GM18526 (cell line): ENCODE data around the gene RFC2.
A peak's percentile ranks its signal among the peaks of the same experiment; 100 is the strongest.

Experiments used
- POLR2A ChIP-seq: IDR thresholded peaks from 3 replicates; pipeline ENCODE4 v1.6.1; 2011; ENCODE audit not compliant: insufficient read length; ENCODE audit errors: extremely low read depth

RFC2 gene

GRCh38 chr7:74254129-74254857 lies at the start of gene RFC2:
TSS of gene RFC2 (minus strand) at chr7:74254399. CDS start at chr7:74254383, 16 bp downstream.
- TF ChIP-seq POLR2A, result peak; percentile 55

- no peak for TF ChIP-seq POLR2A
Observed at GRCh38 chr7:74302745-74303221, 48.6 kb upstream of the RFC2 start.

- no peak for TF ChIP-seq POLR2A
Observed at GRCh38 chr7:74300926-74301325, 46.7 kb upstream of the RFC2 start.

- no peak for TF ChIP-seq POLR2A
Observed at GRCh38 chr7:74299401-74299800, 45.2 kb upstream of the RFC2 start.

- TF ChIP-seq POLR2A, result no peak
Observed at GRCh38 chr7:74297516-74298233, 43.5 kb upstream of the RFC2 start.

- no peak for TF ChIP-seq POLR2A
Observed at GRCh38 chr7:74294191-74294998, 40.2 kb upstream of the RFC2 start.

GRCh38 chr7:74293577-74293908 lies 39.3 kb upstream of the RFC2 start:
- TF ChIP-seq POLR2A, result no peak

- TF ChIP-seq POLR2A, result no peak
Observed at GRCh38 chr7:74292757-74293576, 38.8 kb upstream of the RFC2 start.

GRCh38 chr7:74291535-74291934 lies 37.3 kb upstream of the RFC2 start:
- TF ChIP-seq POLR2A, result no peak

GRCh38 chr7:74290981-74291441 lies 36.8 kb upstream of the RFC2 start:
- no peak for TF ChIP-seq POLR2A

- no peak for TF ChIP-seq POLR2A
Observed at GRCh38 chr7:74290553-74290950, 36.4 kb upstream of the RFC2 start.

- no peak for TF ChIP-seq POLR2A
Observed at GRCh38 chr7:74289659-74290552, 35.7 kb upstream of the RFC2 start.

GRCh38 chr7:74289018-74289658 lies 34.9 kb upstream of the RFC2 start, which contains the start of gene CLIP2:
TSS of gene CLIP2 (plus strand) at chr7:74289407. CDS start at chr7:74317547, 28,140 bp downstream.
- peak; percentile 80 for TF ChIP-seq POLR2A

- no peak for TF ChIP-seq POLR2A
Observed at GRCh38 chr7:74288034-74288881, 34.1 kb upstream of the RFC2 start.
